H9 (cell line): ENCODE results near the gene TTC9B. TPM values are rescaled to one million over a fixed set of nuclear protein-coding genes. Genes with fewer than 3 reads are reported as not detected.

Source experiments
- DNase-seq: peaks from one replicate; pipeline ENCODE4 v3.0.0-alpha.2; 2017
- H2AFZ ChIP-seq: one replicate; pipeline ENCODE4 v1.6.1; 2013; ENCODE audit warnings: mild to moderate bottlenecking, low read length, control low read depth, moderate library complexity
- H2AK5ac ChIP-seq: 2 replicates; pipeline ENCODE4 v1.6.1; 2013; ENCODE audit warnings: low read length, control low read depth, mixed read lengths; ENCODE audit not compliant: insufficient read length
- H2BK120ac ChIP-seq: one replicate; pipeline ENCODE4 v1.6.1; 2013; ENCODE audit warnings: low read depth, mild to moderate bottlenecking, low read length, control low read depth, inconsistent platforms; ENCODE audit not compliant: poor library complexity, severe bottlenecking
- H2BK12ac ChIP-seq: 2 replicates; pipeline ENCODE4 v1.6.1; 2013; ENCODE audit warnings: low read length, control low read depth, mixed read lengths, low read depth; ENCODE audit not compliant: insufficient read length
- H2BK15ac ChIP-seq: 2 replicates; pipeline ENCODE4 v1.6.1; 2013; ENCODE audit warnings: low read depth, low read length, control low read depth
- H2BK20ac ChIP-seq: one replicate; pipeline ENCODE4 v1.6.1; 2013; ENCODE audit warnings: low read depth, mild to moderate bottlenecking, low read length, control low read depth, inconsistent platforms; ENCODE audit not compliant: poor library complexity, severe bottlenecking
- H2BK5ac ChIP-seq: 2 replicates; pipeline ENCODE4 v1.6.1; 2013; ENCODE audit warnings: low read length, control low read depth, mixed read lengths; ENCODE audit not compliant: insufficient read length
- H3K14ac ChIP-seq: 2 replicates; pipeline ENCODE4 v1.6.1; 2013; ENCODE audit warnings: low read length, control low read depth; ENCODE audit not compliant: insufficient read depth
- H3K18ac ChIP-seq: 2 replicates; pipeline ENCODE4 v1.6.1; 2013; ENCODE audit warnings: low read depth, mild to moderate bottlenecking, mixed read lengths, low read length, control low read depth; ENCODE audit not compliant: insufficient read length
- H3K23ac ChIP-seq: 2 replicates; pipeline ENCODE4 v1.6.1; 2013; ENCODE audit warnings: low read length, control low read depth, mixed read lengths, low read depth; ENCODE audit not compliant: insufficient read length
- H3K23me2 ChIP-seq: 2 replicates; pipeline ENCODE4 v1.6.1; 2013; ENCODE audit warnings: low read depth, mild to moderate bottlenecking, mixed read lengths, low read length, control low read depth; ENCODE audit not compliant: insufficient read length, poor library complexity, severe bottlenecking
- H3K27ac ChIP-seq: 2 replicates; pipeline ENCODE4 v1.5.1; 2013; ENCODE audit warnings: low read length, control low read depth, mixed read lengths, low read depth; ENCODE audit not compliant: insufficient read length
- H3K27me3 ChIP-seq: 2 replicates; pipeline ENCODE4 v1.6.1; 2013; ENCODE audit warnings: low read length, control low read depth, inconsistent platforms; ENCODE audit not compliant: insufficient read depth
- H3K4ac ChIP-seq: 2 replicates; pipeline ENCODE4 v1.6.1; 2013; ENCODE audit warnings: low read depth, mild to moderate bottlenecking, control low read depth, inconsistent platforms, low read length, moderate library complexity
- H3K4me1 ChIP-seq: 2 replicates; pipeline ENCODE4 v1.6.1; 2013; ENCODE audit warnings: low read length, control low read depth, inconsistent platforms; ENCODE audit not compliant: insufficient read depth
- H3K4me2 ChIP-seq: 2 replicates; pipeline ENCODE4 v1.6.1; 2013; ENCODE audit warnings: low read length, control low read depth, mixed read lengths; ENCODE audit not compliant: insufficient read length, insufficient read depth
- H3K56ac ChIP-seq: 2 replicates; pipeline ENCODE4 v1.6.1; 2013; ENCODE audit warnings: low read depth, mild to moderate bottlenecking, mixed read lengths, low read length, control low read depth; ENCODE audit not compliant: insufficient read length
- H3K79me1 ChIP-seq: 2 replicates; pipeline ENCODE4 v1.6.1; 2013; ENCODE audit warnings: low read depth, mild to moderate bottlenecking, moderate library complexity, low read length, control low read depth, inconsistent platforms; ENCODE audit not compliant: insufficient read depth, poor library complexity, severe bottlenecking
- H3K79me2 ChIP-seq: 2 replicates; pipeline ENCODE4 v1.6.1; 2013; ENCODE audit warnings: low read length, control low read depth, inconsistent platforms; ENCODE audit not compliant: insufficient read depth
- H3K9ac ChIP-seq: 2 replicates; pipeline ENCODE4 v1.6.1; 2013; ENCODE audit warnings: low read length, control low read depth, mixed read lengths; ENCODE audit not compliant: insufficient read length; ENCODE audit errors: extremely low read depth
- H3K9me3 ChIP-seq: one replicate; pipeline ENCODE4 v1.6.1; 2013; ENCODE audit warnings: low read depth, low read length, inconsistent platforms; ENCODE audit not compliant: control insufficient read depth
- H3T11ph ChIP-seq: one replicate; pipeline ENCODE4 v1.6.1; 2013; ENCODE audit warnings: mild to moderate bottlenecking, low read length, control low read depth, inconsistent platforms
- H4K20me1 ChIP-seq: one replicate; pipeline ENCODE4 v1.6.1; 2013; ENCODE audit not compliant: control insufficient read depth, insufficient read length, insufficient read depth
- H4K5ac ChIP-seq: 2 replicates; pipeline ENCODE4 v1.6.1; 2013; ENCODE audit warnings: low read depth, mild to moderate bottlenecking, mixed read lengths, low read length, control low read depth; ENCODE audit not compliant: insufficient read length
- H4K8ac ChIP-seq: replicated peaks from 2 replicates; pipeline ENCODE4 v1.6.1; 2013; ENCODE audit warnings: low read length, control low read depth, mixed read lengths, low read depth; ENCODE audit not compliant: insufficient read length
- H4K91ac ChIP-seq: 2 replicates; pipeline ENCODE4 v1.6.1; 2013; ENCODE audit warnings: low read depth, mild to moderate bottlenecking, moderate library complexity, mixed read lengths, low read length, control low read depth; ENCODE audit not compliant: insufficient read length
- H3K27ac Mint-ChIP-seq, 3 experiments: 2 replicates in 2 of 3; 3 replicates in 1 of 3; pipeline ENCODE4 v1.8.0; 2020 to 2021; ENCODE audit warnings: mixed read lengths in 3 of 3, mild to moderate bottlenecking in 1 of 3, moderate library complexity in 1 of 3
- H3K27me3 Mint-ChIP-seq: 2 replicates; pipeline ENCODE4 v1.8.0; 2021; ENCODE audit warnings: low read depth, mild to moderate bottlenecking, moderate library complexity, mixed read lengths
- H3K36me3 Mint-ChIP-seq, 3 experiments: 2 replicates in 2 of 3; 3 replicates in 1 of 3; pipeline ENCODE4 v1.8.0; 2020 to 2021; ENCODE audit warnings: low read depth in 3 of 3, mixed read lengths in 3 of 3; ENCODE audit not compliant: insufficient read depth in 1 of 3
- H3K4me1 Mint-ChIP-seq, 2 experiments: 2 replicates each; pipeline ENCODE4 v1.8.0; 2020; ENCODE audit warnings: mixed read lengths in 2 of 2
- H3K4me3 Mint-ChIP-seq, 2 experiments: 2 replicates in 1 of 2; 3 replicates in 1 of 2; pipeline ENCODE4 v1.8.0; 2020 to 2021; ENCODE audit warnings: mild to moderate bottlenecking in 2 of 2, mixed read lengths in 2 of 2, moderate library complexity in 1 of 2
- H3K9me3 Mint-ChIP-seq, 2 experiments: 2 replicates in 1 of 2; 3 replicates in 1 of 2; pipeline ENCODE4 v1.8.0; 2020; ENCODE audit warnings: mild to moderate bottlenecking in 2 of 2, mixed read lengths in 2 of 2, moderate library complexity in 1 of 2
- CTCF ChIP-seq: fragments of 200-600 bp; sonication (generic); conservative IDR thresholded peaks from 3 replicates; pipeline ENCODE4 v1.8.0; 2021; ENCODE audit warnings: antibody characterized with exemption, mild to moderate bottlenecking
- WGBS: extraction: QIAGEN DNeasy Blood & Tissue Kit; methylation state at CpG from one replicate; pipeline ENCODE4 v1.1.7; 2013; ENCODE audit warnings: missing lambda C conversion rate, low lambda C conversion rate, mixed read lengths; ENCODE audit not compliant: insufficient read length; ENCODE audit errors: extremely low coverage; 5-methylcytosine and 5-hydroxymethylcytosine counted together
- total RNA-seq: library from RNA; stranded (reverse); gene quantifications from 2 replicates; pipeline ENCODE4 v1.2.1, GENCODE V29; 2021

TTC9B gene
- total RNA-seq, 1 experiment from 2014 or later: 0.15 TPM

GRCh38 chr19:40191836-40192646, 26.1 kb downstream of the TTC9B start:
- H3K79me2 ChIP-seq: no peaks in the 10 kb centered on the region
- H3K4ac ChIP-seq: no peak overlapping the region
- no peak overlapping the region for H2BK12ac ChIP-seq
- peaks cover 4% of the 10 kb centered on the region; the same call in 1 of the 2 replicates for H3K4me1 ChIP-seq
- H3K9me3 Mint-ChIP-seq: no peaks in the 10 kb centered on the region
- no peak overlapping the region for H2BK15ac ChIP-seq
- H3K4me1 Mint-ChIP-seq: peaks cover 9 to 22% of the 10 kb centered on the region in 2 experiments
- H3K4me2 ChIP-seq: peak overlapping the region; percentile 13
- no peak overlapping the region for H2BK120ac ChIP-seq
- H2BK20ac ChIP-seq: no peak overlapping the region
- H3K79me1 ChIP-seq: no peaks in the 10 kb centered on the region
- H2BK5ac ChIP-seq: no peak overlapping the region
- H3K23me2 ChIP-seq: peaks cover 9% of the 10 kb centered on the region
- no peak overlapping the region for H3K9ac ChIP-seq
- no peak overlapping the region for H4K91ac ChIP-seq
- H3K18ac ChIP-seq: no peak overlapping the region
- peak overlapping the region; percentile 56 to 72 for H3K4me3 Mint-ChIP-seq
- no peaks in the 10 kb centered on the region; a peak in 1 of 7 replicates for H3K36me3 Mint-ChIP-seq
- DNase-seq: peak; percentile 77
- no peak overlapping the region for H3K56ac ChIP-seq
- no peaks in the 10 kb centered on the region; the same call in 1 of the 2 replicates for H3K27me3 ChIP-seq
- H4K20me1 ChIP-seq: no peaks in the 10 kb centered on the region
- no peaks in the 10 kb centered on the region for H3K9me3 ChIP-seq
- H3K14ac ChIP-seq: peak overlapping the region; percentile 12; the same call in 1 of the 2 replicates
- H3T11ph ChIP-seq: no peak overlapping the region
- no peak overlapping the region for H2AK5ac ChIP-seq
- H3K27ac Mint-ChIP-seq: no peak overlapping the region
- peaks cover 6% of the 10 kb centered on the region for H3K27me3 Mint-ChIP-seq
- no peak overlapping the region for H3K23ac ChIP-seq
- WGBS: no CpG with 5 or more reads among the region's 62 CpGs
- no peak overlapping the region for H2AFZ ChIP-seq
- peak; percentile 48; the same call in 2 of the 3 replicates for TF ChIP-seq CTCF
- H3K27ac ChIP-seq: no peak overlapping the region
- H4K5ac ChIP-seq: no peak overlapping the region
- H4K8ac ChIP-seq: no peak overlapping the region
